ENCODE results near the gene ZIC5. TPM values are rescaled to one million over a fixed set of nuclear protein-coding genes. Genes with fewer than 3 reads are reported as not detected.

Gene ZIC5
- total RNA-seq, 1 donor from 2014 or later, result not detected

DNA sequence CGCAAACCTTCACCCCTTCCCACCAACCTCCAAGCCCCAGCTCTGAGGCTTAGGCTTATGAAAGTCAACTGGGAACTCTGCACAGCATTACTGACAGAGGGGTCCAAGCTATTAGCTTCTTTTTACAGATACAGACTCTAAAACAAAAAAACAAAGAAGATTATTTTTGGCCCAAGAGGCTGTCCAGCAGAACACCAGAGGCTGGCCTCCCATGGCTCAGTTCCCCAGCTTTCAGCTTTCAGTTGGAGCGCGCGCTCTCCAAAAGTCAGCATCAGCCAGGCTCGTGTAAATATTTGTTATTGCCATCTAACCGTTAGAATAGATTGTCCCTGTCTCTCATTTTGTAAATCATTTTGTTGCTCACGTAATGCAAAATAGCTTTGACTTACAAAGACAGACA is 58.4 kb downstream of the ZIC5 start:
- intact Hi-C loops (cut with DNase I), result no loop called here
- DNase-seq, result no peak
- ATAC-seq (ENCODE audit: poor library complexity), result no peak

Other genes with a start within 250 kb of the ZIC5 start
- gene ZIC2, start 10.0 kb upstream of the ZIC5 start, total RNA-seq, result not detected
- 65.6 TPM for gene PCCA, start 117.3 kb upstream of the ZIC5 start, total RNA-seq